Fibroblast of lung (primary cell): Measurements from ENCODE around the gene SRGAP1.

Source experiments
- CTCF ChIP-seq, 2 donors: IDR thresholded peaks in 1 of 2; conservative IDR thresholded peaks in 1 of 2; 1 replicate in 1 of 2; 2 replicates in 1 of 2; pipeline ENCODE4 v1.5.1; 2011 to 2012; ENCODE audit warnings: low read length in 2 of 2, control low read depth in 1 of 2, inconsistent platforms in 1 of 2, low read depth in 1 of 2, mild to moderate bottlenecking in 1 of 2
- EZH2 ChIP-seq: IDR thresholded peaks from 2 replicates; pipeline ENCODE4 v1.5.1; 2012; ENCODE audit warnings: low read length, control low read depth, mild to moderate bottlenecking; ENCODE audit errors: missing control alignments

GRCh38 chr12:63917864-63918799 is 73.6 kb downstream of the SRGAP1 start:
- TF ChIP-seq EZH2 (no peak), CTCF (conservative IDR thresholded peaks at IDR 0.05 in 1 of 2, IDR thresholded peaks at IDR 0.05 in 1 of 2; ENCODE audit: low read depth in 1 of 2, low read length in 2 of 2) (no peak)
